Neural progenitor cell (in vitro differentiated cells): ENCODE data around the gene OR2A14. TPM values are rescaled to one million over a fixed set of nuclear protein-coding genes. Genes with fewer than 3 reads are reported as not detected.
"Not testable (repeated sequence)": the region's sequence is repeated elsewhere in the genome, so short reads cannot be mapped to it uniquely, and the experiment has no call there.

Experiments used
- DNase-seq: peaks from one replicate; pipeline ENCODE4 v3.0.0-alpha.2; 2016; ENCODE audit warnings: low spot score
- H2AFZ ChIP-seq: fragments of 200-600 bp; sonication (generic); replicated peaks from 2 replicates; pipeline ENCODE4 v1.6.1; 2016; ENCODE audit warnings: antibody characterized with exemption
- H3F3A ChIP-seq: fragments of 200-600 bp; sonication (generic); 2 replicates; pipeline ENCODE4 v1.6.1; 2016; ENCODE audit warnings: antibody characterized with exemption, low read depth
- H3K27ac ChIP-seq: fragments of 200-600 bp; sonication (generic); 2 replicates; pipeline ENCODE4 v1.5.1; 2016; ENCODE audit warnings: mild to moderate bottlenecking
- H3K27me3 ChIP-seq: fragments of 200-600 bp; sonication (generic); 2 replicates; pipeline ENCODE4 v1.6.1; 2016; ENCODE audit warnings: mild to moderate bottlenecking, moderate library complexity
- H3K36me3 ChIP-seq: fragments of 200-600 bp; sonication (generic); 2 replicates; pipeline ENCODE4 v1.5.1; 2016
- H3K4me1 ChIP-seq: fragments of 200-600 bp; sonication (generic); 2 replicates; pipeline ENCODE4 v1.6.1; 2016; ENCODE audit warnings: mixed run types
- H3K4me2 ChIP-seq: fragments of 200-600 bp; sonication (generic); 2 replicates; pipeline ENCODE4 v1.6.1; 2016
- H3K4me3 ChIP-seq: fragments of 200-600 bp; sonication (generic); 2 replicates; pipeline ENCODE4 v1.5.1; 2016
- H3K79me2 ChIP-seq: fragments of 200-600 bp; sonication (generic); 2 replicates; pipeline ENCODE4 v1.6.1; 2016; ENCODE audit warnings: low read depth
- H3K9ac ChIP-seq: fragments of 200-600 bp; sonication (generic); 2 replicates; pipeline ENCODE4 v1.6.1; 2016
- H3K9me3 ChIP-seq: fragments of 200-600 bp; sonication (generic); 2 replicates; pipeline ENCODE4 v1.5.1; 2016; ENCODE audit warnings: low read depth
- H4K20me1 ChIP-seq: fragments of 200-600 bp; sonication (generic); 2 replicates; pipeline ENCODE4 v1.6.1; 2016; ENCODE audit warnings: low read depth
- H3K27ac Mint-ChIP-seq: 3 replicates; pipeline ENCODE4 v1.8.0; 2021; ENCODE audit warnings: mixed read lengths
- H3K27me3 Mint-ChIP-seq: 2 replicates; pipeline ENCODE4 v1.8.0; 2022; ENCODE audit warnings: low read depth, mild to moderate bottlenecking, inconsistent platforms, moderate library complexity, mixed read lengths; ENCODE audit not compliant: insufficient read depth
- H3K36me3 Mint-ChIP-seq: 3 replicates; pipeline ENCODE4 v1.8.0; 2021; ENCODE audit warnings: mixed read lengths
- H3K4me1 Mint-ChIP-seq: 3 replicates; pipeline ENCODE4 v1.8.0; 2021; ENCODE audit warnings: mixed read lengths
- H3K4me3 Mint-ChIP-seq: 3 replicates; pipeline ENCODE4 v1.8.0; 2021; ENCODE audit warnings: mild to moderate bottlenecking, moderate library complexity, mixed read lengths
- H3K9me3 Mint-ChIP-seq: 3 replicates; pipeline ENCODE4 v1.8.0; 2020; ENCODE audit warnings: mixed read lengths
- EZH2 ChIP-seq: fragments of 200-600 bp; sonication (generic); IDR thresholded peaks from 2 replicates; pipeline ENCODE4 v1.6.1; 2017; ENCODE audit warnings: antibody characterized with exemption, mild to moderate bottlenecking, moderate library complexity
- EZH2phosphoT487 ChIP-seq: fragments of 200-600 bp; sonication (generic); IDR thresholded peaks from 2 replicates; pipeline ENCODE4 v1.6.1; 2017; ENCODE audit warnings: antibody characterized with exemption
- small RNA-seq: library from RNA; depleted of rRNA; stranded (forward); fragments of <200 nt; gene quantifications from one replicate; pipeline ENCODE3, GENCODE V24; 2015
- total RNA-seq: library from RNA; depleted of rRNA; stranded (reverse); fragments of >200 nt; gene quantifications from 2 replicates; pipeline ENCODE4 v1.2.3, GENCODE V29; 2015; ENCODE audit warnings: low replicate concordance
- TF ChIP-seq, protein P1 (sequence below): fragments of 200-600 bp; sonication (generic); IDR thresholded peaks from 2 replicates; pipeline ENCODE4 v1.5.1; 2017; ENCODE audit warnings: antibody characterized with exemption, mild to moderate bottlenecking

OR2A14 gene
- total RNA-seq, 1 donor from 2014 or later: not detected

DNA sequence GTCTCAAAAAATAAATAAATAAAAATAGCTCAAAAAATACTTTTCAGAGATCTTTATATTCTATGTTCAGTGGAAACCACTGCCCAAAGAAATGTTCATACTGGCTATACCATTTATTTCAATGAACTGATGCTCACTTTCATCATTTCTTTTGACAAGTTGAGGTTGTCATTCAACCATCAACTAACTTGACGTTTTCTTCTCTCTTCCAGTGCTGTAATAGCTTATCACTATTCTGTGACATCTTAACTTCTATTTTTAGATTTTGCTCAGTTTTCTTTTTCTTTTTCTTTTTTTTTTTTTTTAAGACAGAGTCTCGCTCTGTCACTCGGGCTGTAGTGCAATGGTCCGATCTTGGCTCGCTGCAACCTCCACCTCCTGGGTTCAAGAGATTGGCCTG lies 51.6 kb downstream of the OR2A14 start:
- no peak overlapping the region for H3K27ac Mint-ChIP-seq
- H3K4me2 ChIP-seq: no peak overlapping the region
- no peaks in the 10 kb centered on the region for H3K9me3 Mint-ChIP-seq
- no peaks in the 10 kb centered on the region for H3F3A ChIP-seq
- no peaks in the 10 kb centered on the region for H3K4me1 Mint-ChIP-seq
- no peak overlapping the region for H3K9ac ChIP-seq
- H3K27me3 ChIP-seq: no peaks in the 10 kb centered on the region
- no peak overlapping the region for H2AFZ ChIP-seq
- H3K79me2 ChIP-seq: no peaks in the 10 kb centered on the region
- no peaks in the 10 kb centered on the region for H4K20me1 ChIP-seq
- no peak overlapping the region for H3K4me3 ChIP-seq
- H3K9me3 ChIP-seq: no peaks in the 10 kb centered on the region
- no peaks in the 10 kb centered on the region for H3K36me3 Mint-ChIP-seq
- no peak for DNase-seq
- no peak overlapping the region for H3K4me3 Mint-ChIP-seq
- no peak overlapping the region for H3K27ac ChIP-seq
- H3K36me3 ChIP-seq: no peaks in the 10 kb centered on the region
- H3K4me1 ChIP-seq: no peaks in the 10 kb centered on the region
- TF ChIP-seq EZH2: no peak
- TF ChIP-seq, protein P1, sequence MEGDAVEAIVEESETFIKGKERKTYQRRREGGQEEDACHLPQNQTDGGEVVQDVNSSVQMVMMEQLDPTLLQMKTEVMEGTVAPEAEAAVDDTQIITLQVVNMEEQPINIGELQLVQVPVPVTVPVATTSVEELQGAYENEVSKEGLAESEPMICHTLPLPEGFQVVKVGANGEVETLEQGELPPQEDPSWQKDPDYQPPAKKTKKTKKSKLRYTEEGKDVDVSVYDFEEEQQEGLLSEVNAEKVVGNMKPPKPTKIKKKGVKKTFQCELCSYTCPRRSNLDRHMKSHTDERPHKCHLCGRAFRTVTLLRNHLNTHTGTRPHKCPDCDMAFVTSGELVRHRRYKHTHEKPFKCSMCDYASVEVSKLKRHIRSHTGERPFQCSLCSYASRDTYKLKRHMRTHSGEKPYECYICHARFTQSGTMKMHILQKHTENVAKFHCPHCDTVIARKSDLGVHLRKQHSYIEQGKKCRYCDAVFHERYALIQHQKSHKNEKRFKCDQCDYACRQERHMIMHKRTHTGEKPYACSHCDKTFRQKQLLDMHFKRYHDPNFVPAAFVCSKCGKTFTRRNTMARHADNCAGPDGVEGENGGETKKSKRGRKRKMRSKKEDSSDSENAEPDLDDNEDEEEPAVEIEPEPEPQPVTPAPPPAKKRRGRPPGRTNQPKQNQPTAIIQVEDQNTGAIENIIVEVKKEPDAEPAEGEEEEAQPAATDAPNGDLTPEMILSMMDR: no peak
- TF ChIP-seq EZH2phosphoT487: no peak
- no peaks in the 10 kb centered on the region for H3K27me3 Mint-ChIP-seq

DNA sequence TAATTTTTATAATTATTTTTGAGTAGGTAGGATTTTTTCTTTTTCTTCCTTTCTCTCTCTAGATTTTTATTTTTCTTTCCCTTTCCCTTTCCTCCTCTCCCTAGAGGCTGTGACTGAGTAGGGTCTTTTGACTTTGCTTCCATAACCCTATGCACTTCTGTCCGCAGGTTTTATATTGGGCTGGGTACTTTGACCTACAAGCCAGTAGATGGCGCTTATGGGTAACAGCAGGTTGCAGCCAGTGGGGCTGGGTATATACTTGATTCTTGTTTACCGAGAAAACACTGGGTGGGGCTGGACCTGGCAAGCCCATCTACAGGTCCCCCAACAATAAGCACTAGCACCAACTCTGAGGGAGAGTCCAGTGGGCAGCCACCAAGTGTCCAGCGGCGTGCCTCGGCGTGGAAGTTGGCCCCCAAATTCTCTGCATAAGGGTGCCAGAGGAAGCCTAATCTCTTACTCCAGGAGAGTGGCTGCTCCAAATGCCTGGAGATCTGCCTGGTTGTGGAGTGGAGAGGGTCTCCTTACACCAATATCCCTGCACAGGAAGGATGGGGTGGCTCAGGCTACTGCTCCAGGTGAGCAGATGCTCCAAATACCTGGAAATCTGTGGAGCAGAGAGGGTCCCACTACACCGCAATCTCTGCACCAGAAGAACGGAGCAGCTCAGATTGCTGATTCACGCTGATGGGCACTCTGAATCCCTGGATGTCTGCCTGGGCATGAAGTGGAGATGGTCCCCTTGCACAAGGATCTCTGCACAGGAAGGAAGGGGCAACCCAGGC lies 55.6 kb downstream of the OR2A14 start:
- H4K20me1 ChIP-seq, H3K9ac ChIP-seq, H3K36me3 ChIP-seq, H3K27me3 ChIP-seq, H3K9me3 Mint-ChIP-seq, H3K79me2 ChIP-seq, H3K4me3 ChIP-seq, H3K4me1 Mint-ChIP-seq, H3K36me3 Mint-ChIP-seq, H3K27me3 Mint-ChIP-seq, H3K27ac Mint-ChIP-seq, H3K4me3 Mint-ChIP-seq, H3F3A ChIP-seq, H3K4me1 ChIP-seq, H3K9me3 ChIP-seq, H3K27ac ChIP-seq, H3K4me2 ChIP-seq, H2AFZ ChIP-seq: not testable (repeated sequence)
- TF ChIP-seq, protein P1: peak; percentile 65
- DNase-seq: peak; percentile 50

DNA sequence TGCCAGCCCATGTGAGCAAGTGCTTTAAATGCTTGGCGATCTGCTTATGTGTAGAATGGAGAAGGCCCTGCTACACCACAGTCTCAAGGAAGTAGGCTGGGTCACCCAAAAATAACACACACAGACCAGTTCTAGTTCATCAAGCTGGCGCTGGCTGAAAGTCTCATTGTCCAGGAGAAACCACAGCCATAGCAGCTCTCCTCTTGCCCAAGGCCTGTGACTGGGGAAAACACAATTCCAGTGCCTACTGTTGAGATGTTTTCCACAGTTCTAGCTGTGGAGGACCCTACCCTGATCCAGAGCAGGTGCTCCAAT lies 56.1 kb downstream of the OR2A14 start:
- H3K4me3 Mint-ChIP-seq, H3F3A ChIP-seq, H3K79me2 ChIP-seq, H3K4me2 ChIP-seq, H2AFZ ChIP-seq, H3K9me3 ChIP-seq, H3K27ac Mint-ChIP-seq, H3K27ac ChIP-seq, H3K36me3 ChIP-seq, H3K9ac ChIP-seq, H3K4me1 ChIP-seq, H3K27me3 Mint-ChIP-seq, H3K9me3 Mint-ChIP-seq, H4K20me1 ChIP-seq, H3K36me3 Mint-ChIP-seq, H3K4me3 ChIP-seq, H3K27me3 ChIP-seq, H3K4me1 Mint-ChIP-seq, DNase-seq: not testable (repeated sequence)

Small RNA genes within 50 kb of the gene (small RNA-seq; reads per million reads assigned to genes)
- gene OR2A41P: not detected

Other genes with a start within 250 kb of the OR2A14 start
- gene TCAF1, start 221.0 kb upstream of the OR2A14 start, total RNA-seq: 71.0 and 89.6 TPM in 2 replicates
- gene OR2F2, start 187.9 kb upstream of the OR2A14 start, total RNA-seq: not detected in 2 replicates
- not detected in 2 replicates for gene OR2F1, start 168.3 kb upstream of the OR2A14 start, total RNA-seq
- not detected in 2 replicates for gene OR6B1, start 122.9 kb upstream of the OR2A14 start, total RNA-seq
- not detected in 2 replicates for gene OR2A5, start 74.2 kb upstream of the OR2A14 start, total RNA-seq
- gene OR2A25, start 53.4 kb upstream of the OR2A14 start, total RNA-seq: not detected in 2 replicates
- gene OR2A12, start 36.9 kb upstream of the OR2A14 start, total RNA-seq: not detected in 2 replicates
- not detected in 2 replicates for gene OR2A2, start 13.6 kb upstream of the OR2A14 start, total RNA-seq
- gene CTAGE4, start 60.3 kb downstream of the OR2A14 start, total RNA-seq: 0.43 and 1.1 TPM in 2 replicates
- gene ARHGEF35, start 72.7 kb downstream of the OR2A14 start, total RNA-seq: 0.97 and 2.1 TPM in 2 replicates
- gene OR2A42, start 116.4 kb downstream of the OR2A14 start, total RNA-seq: 0.15 TPM in 1 of 2 replicates, not detected in the other
- gene OR2A7, start 141.6 kb downstream of the OR2A14 start, total RNA-seq: 0.15 and 0.74 TPM in 2 replicates
- 0.50 and 1.8 TPM in 2 replicates for gene CTAGE8, start 146.1 kb downstream of the OR2A14 start, total RNA-seq
- gene OR2A1, start 189.2 kb downstream of the OR2A14 start, total RNA-seq: not detected in 2 replicates
- gene ARHGEF5, start 232.2 kb downstream of the OR2A14 start, total RNA-seq: 3.7 and 6.4 TPM in 2 replicates